ENCODE results near the gene ZBTB42. TPM values are rescaled to one million over a fixed set of nuclear protein-coding genes. Genes with fewer than 3 reads are reported as not detected.

ZBTB42 gene
- total RNA-seq, 1 experiment from 2014 or later: 16.5 TPM

- ChIA-PET POLR2A (no interaction called here), CTCF (no interaction called here)
- intact Hi-C loops (cut with micrococcal nuclease; ENCODE audit: unreplicated experiment): no loop called here
- Histone ChIP-seq H3K4me3 (ENCODE audit: low read depth in 2 of 2, low read length in 2 of 2) (no peak overlapping the region), H3K4me1 (ENCODE audit: control insufficient read depth, insufficient read depth, low read length) (peaks cover 10% of the 10 kb centered on the region), H3K27ac (ENCODE audit: low read length) (no peak overlapping the region), H3K9me3 (ENCODE audit: control insufficient read depth, insufficient read depth, low read depth, low read length) (no peaks in the 10 kb centered on the region), H3K27me3 (ENCODE audit: control insufficient read depth, insufficient read depth, low read length) (no peaks in the 10 kb centered on the region), H3K36me3 (ENCODE audit: control insufficient read depth, insufficient read depth, low read length) (no peaks in the 10 kb centered on the region; the same call in none of the 2 replicates)
- TF ChIP-seq SIN3A (IDR thresholded peaks at IDR 0.05; ENCODE audit: borderline replicate concordance, insufficient read depth, low read depth, low read length): no peak
- no peak for TF ChIP-seq POLR2AphosphoS5 (IDR thresholded peaks at IDR 0.05; ENCODE audit: low read depth, low read length)
- no peak for TF ChIP-seq TCF7L2 (IDR thresholded peaks at IDR 0.05; ENCODE audit: low read depth, low read length)
- TF ChIP-seq REST (IDR thresholded peaks at IDR 0.05; ENCODE audit: insufficient read depth in 1 of 2, low read depth in 2 of 2, low read length in 1 of 2): no peak
- TF ChIP-seq CTCF (IDR thresholded peaks at IDR 0.05): no peak
- DNase-seq (ENCODE audit: low read depth, low spot score): no peak
- ATAC-seq: no peak
- no TSS peak for BruUV-seq (replicated peaks)
- in situ Hi-C loops (cut with HindIII; ENCODE audit: low pct_unique_long_range_greater_than_20kb, low sequenced_read_pairs): no loop called here
Measured at GRCh38 chr14:104774453-104775072, 26.3 kb upstream of the ZBTB42 start.

GRCh38 chr14:104775073-104775489 is 25.8 kb upstream of the ZBTB42 start:
- intact Hi-C loops (cut with micrococcal nuclease; ENCODE audit: unreplicated experiment): no loop called here
- CTCF ChIA-PET: no interaction called here

DNA sequence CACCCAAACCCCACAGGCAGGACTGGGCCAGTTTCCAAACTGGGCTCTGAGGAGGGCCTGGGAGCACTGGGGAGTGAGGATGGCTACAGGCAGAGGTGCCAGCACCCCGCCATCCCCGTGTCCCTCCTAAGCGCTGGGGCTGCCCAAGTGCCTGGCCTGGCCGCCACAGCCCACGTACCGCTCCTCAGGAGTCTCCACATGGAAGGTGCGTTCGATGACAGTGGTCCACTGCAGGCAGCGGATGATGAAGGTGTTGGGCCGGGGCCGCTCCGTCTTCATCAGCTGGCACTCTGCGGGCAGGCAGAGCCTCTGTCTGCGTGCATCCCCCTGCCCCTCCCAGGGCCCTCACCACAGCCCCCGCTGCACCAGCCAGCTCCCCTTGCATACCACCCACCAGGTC is 24.4 kb upstream of the ZBTB42 start:
- no peak for ATAC-seq
- no peaks in the 10 kb centered on the region; the same call in none of the 2 replicates for H3K36me3 ChIP-seq (ENCODE audit: control insufficient read depth, insufficient read depth, low read length)
- TF ChIP-seq CTCF (IDR thresholded peaks at IDR 0.05): no peak
- TF ChIP-seq POLR2AphosphoS5 (IDR thresholded peaks at IDR 0.05; ENCODE audit: low read depth, low read length): no peak
- no peak for TF ChIP-seq TCF7L2 (IDR thresholded peaks at IDR 0.05; ENCODE audit: low read depth, low read length)
- no peak for TF ChIP-seq REST (IDR thresholded peaks at IDR 0.05; ENCODE audit: insufficient read depth in 1 of 2, low read depth in 2 of 2, low read length in 1 of 2)
- no peak for TF ChIP-seq SIN3A (IDR thresholded peaks at IDR 0.05; ENCODE audit: borderline replicate concordance, insufficient read depth, low read depth, low read length)

More at GRCh38 chr14:104775073-104775489, 25.8 kb upstream of the ZBTB42 start:
- TF ChIP-seq SIN3A (IDR thresholded peaks at IDR 0.05; ENCODE audit: borderline replicate concordance, insufficient read depth, low read depth, low read length) (no peak), POLR2AphosphoS5 (IDR thresholded peaks at IDR 0.05; ENCODE audit: low read depth, low read length) (no peak)
- no TSS peak for BruUV-seq (replicated peaks)
- H3K9me3 ChIP-seq (ENCODE audit: control insufficient read depth, insufficient read depth, low read depth, low read length): no peaks in the 10 kb centered on the region
- H3K4me1 ChIP-seq (ENCODE audit: control insufficient read depth, insufficient read depth, low read length): peaks cover 5% of the 10 kb centered on the region
- no peak overlapping the region for H3K27ac ChIP-seq (ENCODE audit: low read length)
- H3K36me3 ChIP-seq (ENCODE audit: control insufficient read depth, insufficient read depth, low read length): no peaks in the 10 kb centered on the region; the same call in none of the 2 replicates
- H3K27me3 ChIP-seq (ENCODE audit: control insufficient read depth, insufficient read depth, low read length): no peaks in the 10 kb centered on the region
- no peak overlapping the region for H3K4me3 ChIP-seq (ENCODE audit: low read depth in 2 of 2, low read length in 2 of 2)
- in situ Hi-C loops (cut with HindIII; ENCODE audit: low pct_unique_long_range_greater_than_20kb, low sequenced_read_pairs): no loop called here
- no peak for DNase-seq (ENCODE audit: low read depth, low spot score)
- POLR2A ChIA-PET: no interaction called here
- ATAC-seq: no peak

More for the DNA sequence above, 24.4 kb upstream of the ZBTB42 start:
- no peaks in the 10 kb centered on the region for H3K27me3 ChIP-seq (ENCODE audit: control insufficient read depth, insufficient read depth, low read length)
- no peak overlapping the region for H3K4me3 ChIP-seq (ENCODE audit: low read depth in 2 of 2, low read length in 2 of 2)
- no TSS peak for BruUV-seq (replicated peaks)
- no peak for DNase-seq (ENCODE audit: low read depth, low spot score)
- H3K9me3 ChIP-seq (ENCODE audit: control insufficient read depth, insufficient read depth, low read depth, low read length): no peaks in the 10 kb centered on the region
- POLR2A ChIA-PET: no interaction called here
- H3K4me1 ChIP-seq (ENCODE audit: control insufficient read depth, insufficient read depth, low read length): no peaks in the 10 kb centered on the region
- in situ Hi-C loops (cut with HindIII; ENCODE audit: low pct_unique_long_range_greater_than_20kb, low sequenced_read_pairs) (no loop called here), intact Hi-C loops (cut with micrococcal nuclease; ENCODE audit: unreplicated experiment) (no loop called here)
- CTCF ChIA-PET: no interaction called here
- no peak overlapping the region for H3K27ac ChIP-seq (ENCODE audit: low read length)
